Esophagus muscularis mucosa (tissue), 3 donors: ENCODE results near the gene MRPL14.

Source experiments
- EP300 ChIP-seq: sonication (generic); formaldehyde crosslinking; IDR thresholded peaks from one replicate; pipeline ENCODE4 v1.6.1; 2017; ENCODE audit warnings: antibody characterized with exemption
- TF ChIP-seq, protein P1 (sequence below), 3 experiments: fragments of 200-600 bp in 2 of 3; fragments of 450-650 bp in 1 of 3; sonication (generic) in 2 of 3; IDR thresholded peaks; one replicate each; pipeline ENCODE4 v1.5.1; 2017 to 2019; ENCODE audit warnings: antibody characterized with exemption in 3 of 3, mild to moderate bottlenecking in 2 of 3, moderate library complexity in 1 of 3

DNA sequence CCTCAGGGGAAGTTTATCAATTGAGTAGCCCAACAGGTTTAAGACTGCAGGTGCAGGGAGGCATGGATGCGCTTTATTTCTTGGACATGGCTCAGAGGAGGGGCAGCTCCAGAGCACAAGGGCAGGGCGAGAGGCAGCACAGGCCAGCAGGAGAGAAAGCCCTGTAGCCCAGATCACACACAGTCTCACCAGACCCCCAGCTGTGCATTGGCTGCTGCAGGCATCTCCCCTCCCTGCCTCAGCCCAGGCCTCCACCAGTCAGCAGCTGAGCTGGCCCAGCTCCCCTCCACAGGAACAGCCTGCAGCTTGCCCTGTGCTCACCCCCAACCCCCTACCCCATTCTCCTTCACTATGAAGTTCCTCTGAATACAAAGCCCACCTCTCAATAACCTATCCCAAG lies 24.7 kb downstream of the MRPL14 start:
- TF ChIP-seq, protein P1, sequence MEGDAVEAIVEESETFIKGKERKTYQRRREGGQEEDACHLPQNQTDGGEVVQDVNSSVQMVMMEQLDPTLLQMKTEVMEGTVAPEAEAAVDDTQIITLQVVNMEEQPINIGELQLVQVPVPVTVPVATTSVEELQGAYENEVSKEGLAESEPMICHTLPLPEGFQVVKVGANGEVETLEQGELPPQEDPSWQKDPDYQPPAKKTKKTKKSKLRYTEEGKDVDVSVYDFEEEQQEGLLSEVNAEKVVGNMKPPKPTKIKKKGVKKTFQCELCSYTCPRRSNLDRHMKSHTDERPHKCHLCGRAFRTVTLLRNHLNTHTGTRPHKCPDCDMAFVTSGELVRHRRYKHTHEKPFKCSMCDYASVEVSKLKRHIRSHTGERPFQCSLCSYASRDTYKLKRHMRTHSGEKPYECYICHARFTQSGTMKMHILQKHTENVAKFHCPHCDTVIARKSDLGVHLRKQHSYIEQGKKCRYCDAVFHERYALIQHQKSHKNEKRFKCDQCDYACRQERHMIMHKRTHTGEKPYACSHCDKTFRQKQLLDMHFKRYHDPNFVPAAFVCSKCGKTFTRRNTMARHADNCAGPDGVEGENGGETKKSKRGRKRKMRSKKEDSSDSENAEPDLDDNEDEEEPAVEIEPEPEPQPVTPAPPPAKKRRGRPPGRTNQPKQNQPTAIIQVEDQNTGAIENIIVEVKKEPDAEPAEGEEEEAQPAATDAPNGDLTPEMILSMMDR (IDR thresholded peaks at IDR 0.05), result no peak
- TF ChIP-seq EP300, result no peak
